Measurements from ENCODE around the gene TTLL11. TPM values are rescaled to one million over a fixed set of nuclear protein-coding genes. Genes with fewer than 3 reads are reported as not detected.

TTLL11 gene
- total RNA-seq, 2 experiments from 2014 or later: 0.56 to 1.4 TPM

- CTCF ChIA-PET: no interaction called here
- H3K9me3 Mint-ChIP-seq: peaks cover 11% of the 10 kb centered on the region
- no peak overlapping the region for H3K4me3 Mint-ChIP-seq
- TF ChIP-seq CTCF (IDR thresholded peaks at IDR 0.05): no peak
- peaks cover 1% of the 10 kb centered on the region for H3K36me3 Mint-ChIP-seq (ENCODE audit: low read depth)
- intact Hi-C loops (cut with micrococcal nuclease): no loop called here
- H3K27me3 Mint-ChIP-seq: no peaks in the 10 kb centered on the region
- no peak overlapping the region for H3K27ac Mint-ChIP-seq
- no peak for ATAC-seq
- POLR2A ChIA-PET: interaction anchor here (0.6 kb wide), 1 partner anchor 13 kb away, joined by 3 read pairs; no protein-coding TSS in a partner anchor
- DNase-seq: no peak
- no peaks in the 10 kb centered on the region for H3K4me1 Mint-ChIP-seq (ENCODE audit: low read depth)
These were observed 240.2 kb downstream of the TTLL11 start for GRCh38 chr9:121852651-121853616.

GRCh38 chr9:121852241-121852640 lies 240.9 kb downstream of the TTLL11 start:
- Mint-ChIP-seq H3K36me3 (ENCODE audit: low read depth) (peaks cover 1% of the 10 kb centered on the region), H3K4me1 (ENCODE audit: low read depth) (no peaks in the 10 kb centered on the region), H3K9me3 (peaks cover 11% of the 10 kb centered on the region), H3K27ac (no peak overlapping the region), H3K4me3 (no peak overlapping the region), H3K27me3 (no peaks in the 10 kb centered on the region)
- intact Hi-C loops (cut with micrococcal nuclease): no loop called here
- no peak for TF ChIP-seq CTCF (IDR thresholded peaks at IDR 0.05)
- CTCF ChIA-PET: interaction anchor here (1.5 kb wide), 1 partner anchor 12 kb away, joined by 4 read pairs; no protein-coding TSS in a partner anchor
- POLR2A ChIA-PET: interaction anchor here (0.6 kb wide), 1 partner anchor 12 kb away, joined by 3 read pairs; no protein-coding TSS in a partner anchor
- ATAC-seq (no peak), DNase-seq (no peak)

GRCh38 chr9:121851641-121852091 lies 241.4 kb downstream of the TTLL11 start:
- H3K27ac Mint-ChIP-seq: no peak overlapping the region
- no peak for ATAC-seq
- ChIA-PET POLR2A (no interaction called here), CTCF (interaction anchor here (1.5 kb wide), 1 partner anchor 13 kb away, joined by 4 read pairs; no protein-coding TSS in a partner anchor)
- no peak for TF ChIP-seq CTCF (IDR thresholded peaks at IDR 0.05)
- no peaks in the 10 kb centered on the region for H3K4me1 Mint-ChIP-seq (ENCODE audit: low read depth)
- no peak overlapping the region for H3K4me3 Mint-ChIP-seq
- H3K9me3 Mint-ChIP-seq: peaks cover 11% of the 10 kb centered on the region
- DNase-seq: no peak
- no peaks in the 10 kb centered on the region for H3K27me3 Mint-ChIP-seq
- intact Hi-C loops (cut with micrococcal nuclease): no loop called here
- peaks cover 1% of the 10 kb centered on the region for H3K36me3 Mint-ChIP-seq (ENCODE audit: low read depth)

GRCh38 chr9:121850366-121850765 lies 242.7 kb downstream of the TTLL11 start:
- Mint-ChIP-seq H3K9me3 (peaks cover 11% of the 10 kb centered on the region), H3K4me3 (no peak overlapping the region), H3K36me3 (ENCODE audit: low read depth) (peaks cover 1% of the 10 kb centered on the region), H3K4me1 (ENCODE audit: low read depth) (no peaks in the 10 kb centered on the region), H3K27me3 (no peaks in the 10 kb centered on the region), H3K27ac (no peak overlapping the region)
- DNase-seq (no peak), ATAC-seq (no peak)
- ChIA-PET CTCF (no interaction called here), POLR2A (no interaction called here)
- TF ChIP-seq CTCF (IDR thresholded peaks at IDR 0.05): no peak
- intact Hi-C loops (cut with micrococcal nuclease): no loop called here

GRCh38 chr9:121849554-121849953 lies 243.6 kb downstream of the TTLL11 start:
- intact Hi-C loops (cut with micrococcal nuclease): no loop called here
- Mint-ChIP-seq H3K4me1 (ENCODE audit: low read depth) (no peaks in the 10 kb centered on the region), H3K27me3 (no peaks in the 10 kb centered on the region), H3K4me3 (no peak overlapping the region), H3K27ac (no peak overlapping the region), H3K9me3 (peaks cover 14% of the 10 kb centered on the region), H3K36me3 (ENCODE audit: low read depth) (peaks cover 1% of the 10 kb centered on the region)
- ATAC-seq: no peak
- ChIA-PET POLR2A (no interaction called here), CTCF (no interaction called here)
- no peak for DNase-seq
- TF ChIP-seq CTCF (IDR thresholded peaks at IDR 0.05): no peak

Measured in activated CD8-positive, alpha-beta T cell treated with anti-CD3 and anti-CD28 coated beads for 36 hours (primary cell).